ENCODE data around the gene CNTNAP2. TPM values are rescaled to one million over a fixed set of nuclear protein-coding genes. Genes with fewer than 3 reads are reported as not detected.

The CNTNAP2 gene
- total RNA-seq, 1 donor from 2014 or later: 2.0 TPM

DNA sequence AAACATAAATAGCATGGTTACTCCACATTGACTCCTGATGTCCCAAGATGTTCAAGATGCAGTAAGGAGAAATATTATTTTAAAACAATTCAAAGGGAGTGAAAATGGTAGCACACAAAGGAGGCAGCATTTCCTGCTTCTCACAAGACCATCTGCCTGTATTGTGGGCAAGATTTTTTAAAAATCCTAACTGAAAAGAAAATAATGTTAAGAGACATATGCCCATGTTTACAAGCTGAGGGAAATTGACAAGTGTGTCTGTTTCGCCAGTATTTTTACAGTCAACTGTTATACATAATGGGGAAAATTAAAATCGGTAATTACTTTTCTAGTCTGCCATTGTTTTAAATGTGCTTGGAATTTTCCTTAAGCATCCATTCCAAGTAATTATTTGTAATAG is 1827.7 kb downstream of the CNTNAP2 start:
- ATAC-seq (no peak), DNase-seq (ENCODE audit: low spot score) (no peak)

DNA sequence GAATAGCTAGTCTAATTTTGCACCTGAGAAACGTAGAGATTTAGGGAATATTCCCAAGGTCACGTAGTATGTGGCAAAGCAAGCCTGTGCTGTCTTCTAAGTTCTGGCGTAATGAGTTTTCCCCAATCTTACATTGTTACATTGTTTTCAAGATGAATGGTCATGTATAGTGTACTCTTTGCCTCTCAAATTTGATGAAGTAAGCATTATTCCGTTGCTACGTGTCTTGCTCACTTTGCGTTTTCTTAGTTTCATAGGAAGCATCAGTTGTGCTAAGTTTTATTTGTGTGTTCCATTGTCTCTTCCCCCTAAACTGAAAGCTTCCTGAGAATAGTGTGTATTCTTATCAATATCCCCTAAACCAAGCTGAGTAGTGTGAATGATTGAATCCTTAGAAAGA is 1836.3 kb downstream of the CNTNAP2 start:
- ATAC-seq (no peak), DNase-seq (ENCODE audit: low spot score) (no peak)

DNA sequence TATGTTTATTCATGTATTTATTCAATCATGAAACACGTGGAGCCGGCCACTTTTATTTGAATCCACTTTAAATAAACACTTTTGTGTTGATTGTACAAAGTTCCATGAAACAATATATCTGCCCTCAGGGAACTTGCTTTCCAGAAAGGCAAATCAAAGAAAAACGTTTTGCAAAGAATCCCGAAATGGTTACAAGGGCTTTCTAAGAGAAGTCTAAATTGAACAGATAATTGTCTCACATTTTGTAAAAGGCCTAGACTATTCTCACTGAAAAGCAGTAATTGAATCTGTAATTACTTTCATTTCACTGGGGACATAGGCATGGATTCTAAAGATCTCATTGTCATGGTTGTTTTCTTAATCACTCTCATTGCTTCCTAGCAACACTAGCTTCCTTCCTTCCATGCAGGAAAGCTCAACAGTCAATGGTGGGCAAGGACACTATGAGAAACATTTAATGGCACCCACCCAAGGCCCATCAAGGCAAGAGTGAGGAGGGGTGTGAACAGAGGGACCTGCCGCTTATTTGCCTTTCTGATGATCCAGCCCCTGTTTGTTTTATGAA is 1851.5 kb downstream of the CNTNAP2 start:
- DNase-seq (ENCODE audit: low spot score) (no peak), ATAC-seq (no peak)

DNA sequence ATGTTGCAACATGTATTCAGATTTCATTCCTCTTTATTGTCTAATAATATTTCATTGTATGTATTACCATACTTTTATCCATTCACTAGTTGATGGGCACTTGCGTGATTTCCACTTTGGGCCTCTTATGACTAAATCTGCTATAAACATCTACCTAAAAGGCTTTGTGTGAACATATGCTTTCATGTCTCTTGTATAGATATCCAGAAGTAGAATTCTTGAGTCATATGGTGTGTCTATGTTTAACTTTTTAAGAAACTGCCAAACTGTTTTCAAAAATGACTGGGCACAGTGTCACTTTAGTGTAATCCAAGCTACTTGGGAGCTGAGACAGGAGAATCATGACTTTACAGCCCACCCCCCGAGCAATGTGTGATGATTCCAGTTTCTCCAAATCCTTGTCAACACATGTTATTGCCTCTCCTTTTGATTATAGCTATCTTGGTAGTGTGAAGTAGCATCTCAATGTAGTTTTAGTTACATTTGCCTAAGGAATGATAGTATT is 1855.1 kb downstream of the CNTNAP2 start:
- DNase-seq (ENCODE audit: low spot score): no peak

DNA sequence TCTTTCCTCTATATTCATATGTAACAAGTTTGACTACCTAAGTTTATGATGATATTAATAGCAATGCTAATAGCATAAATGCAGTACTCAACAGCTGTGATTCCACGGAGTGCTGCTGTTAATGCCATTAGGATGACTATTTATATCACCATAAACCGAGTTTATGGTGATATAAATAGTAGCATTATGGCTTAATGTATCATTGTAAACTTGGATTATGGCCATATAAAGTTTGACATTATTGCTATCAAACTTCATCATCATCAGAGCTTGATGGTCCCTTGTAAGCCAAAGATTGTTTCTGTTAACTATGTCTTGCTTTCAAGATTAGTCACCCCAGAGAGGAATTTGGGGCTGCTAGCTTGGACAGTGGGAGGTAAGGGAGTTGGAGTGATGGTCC is 1861.6 kb downstream of the CNTNAP2 start:
- no peak for DNase-seq (ENCODE audit: low spot score)
- ATAC-seq: no peak

More for the DNA sequence above, 1855.1 kb downstream of the CNTNAP2 start:
- ATAC-seq: no peak

DNA sequence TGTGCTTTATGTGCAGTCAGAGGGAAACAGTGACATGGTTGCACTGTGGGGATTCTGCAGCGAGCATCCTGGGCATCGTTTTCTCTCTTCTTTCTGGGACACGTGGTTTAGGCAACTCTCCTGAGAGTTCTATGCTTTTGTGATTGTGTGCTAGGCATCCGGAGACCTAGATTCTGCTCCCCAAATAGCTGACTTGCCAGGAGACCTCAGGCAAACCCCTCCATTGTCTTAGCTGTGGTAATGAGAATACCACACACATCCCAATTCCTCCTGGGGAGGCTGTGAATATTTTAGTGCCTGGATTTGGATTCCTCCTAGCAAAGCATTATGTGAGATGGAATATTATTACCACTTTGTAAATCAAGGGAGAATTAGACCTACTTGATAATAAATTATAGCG is 1862.0 kb downstream of the CNTNAP2 start:
- DNase-seq (ENCODE audit: low spot score) (no peak), ATAC-seq (no peak)

DNA sequence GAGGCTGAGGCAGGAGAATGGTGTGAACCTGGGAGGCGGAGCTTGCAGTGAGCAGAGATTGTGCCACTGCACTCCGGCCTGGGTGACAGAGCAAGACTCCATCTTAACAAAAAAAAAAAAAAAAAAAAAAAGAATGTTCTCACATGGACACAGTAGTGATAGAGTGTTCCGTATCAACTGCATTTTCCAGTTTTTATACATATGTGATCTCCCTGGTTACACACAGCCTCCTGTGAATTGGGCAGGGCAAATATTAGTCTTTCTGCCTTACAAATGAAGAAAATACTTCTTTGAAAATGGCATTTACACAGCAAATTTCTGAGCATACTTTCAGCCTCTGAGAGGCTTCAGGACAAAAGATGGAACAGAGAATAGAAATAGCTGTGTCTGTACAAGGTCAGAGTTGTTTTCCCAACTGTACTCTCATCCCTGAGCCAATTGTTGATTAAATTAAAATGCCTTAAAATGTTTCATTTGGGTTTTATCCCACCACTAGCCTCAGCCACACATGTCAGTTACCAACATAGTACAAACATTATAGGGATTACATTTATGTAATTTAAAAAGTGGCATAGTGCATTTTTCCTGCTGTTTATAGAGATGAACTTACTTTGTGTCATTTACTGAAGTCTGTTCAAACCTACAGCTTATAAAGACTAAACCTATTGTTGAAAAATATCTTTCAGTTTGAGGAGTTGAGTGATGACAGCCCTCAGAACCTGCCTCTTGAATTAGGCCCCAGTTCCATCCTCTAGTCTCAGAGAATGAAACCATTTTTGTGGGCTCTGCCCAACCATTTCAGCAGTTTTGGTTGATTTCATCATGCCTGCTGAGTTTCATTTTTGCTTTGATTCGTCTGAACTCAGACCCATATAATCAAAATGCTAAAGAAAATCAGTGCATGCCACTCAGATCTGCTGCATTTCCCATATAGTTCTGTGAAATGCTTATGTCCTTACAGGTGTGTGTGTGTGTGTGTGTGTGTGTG is 1864.5 kb downstream of the CNTNAP2 start:
- no peak for ATAC-seq
- DNase-seq (ENCODE audit: low spot score): no peak

DNA sequence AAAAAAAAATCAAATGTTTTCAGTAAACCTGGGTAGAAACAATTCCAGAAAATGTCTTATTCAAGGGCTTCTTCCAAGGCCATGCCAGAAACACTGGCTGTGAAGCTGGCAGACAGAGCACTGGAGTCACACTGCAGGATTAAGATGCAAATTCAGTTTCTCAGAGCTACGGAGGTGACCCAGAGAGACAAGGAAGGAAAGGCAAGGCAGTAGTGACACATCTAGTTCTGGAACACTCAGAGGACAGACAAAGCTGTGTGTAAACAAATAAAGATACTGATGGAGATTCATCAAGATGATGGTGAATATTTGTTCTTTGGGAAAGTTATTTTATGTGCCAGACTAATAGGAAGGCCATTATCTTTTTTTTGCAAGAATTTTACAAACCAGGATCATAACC is 1865.7 kb downstream of the CNTNAP2 start:
- no peak for ATAC-seq
- DNase-seq (ENCODE audit: low spot score): no peak

DNA sequence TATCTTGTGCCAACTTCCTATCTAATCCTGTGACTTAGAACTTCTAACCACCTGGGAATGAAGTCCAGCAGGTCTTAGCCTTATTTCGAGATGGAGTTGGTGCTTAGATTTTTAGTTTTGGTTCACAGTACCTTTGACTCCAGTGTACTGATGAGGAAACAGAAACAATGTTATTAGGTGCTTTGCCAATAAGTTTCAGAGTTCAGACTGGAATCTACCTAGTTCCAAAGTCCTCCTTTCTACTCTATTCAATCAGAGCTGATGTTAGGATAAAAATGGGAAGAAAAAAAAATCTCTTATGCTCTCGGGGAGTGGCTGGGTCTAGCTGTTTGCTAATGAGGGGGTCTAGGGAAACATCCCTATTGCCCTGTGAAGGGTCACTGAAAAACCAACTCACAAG is 1867.7 kb downstream of the CNTNAP2 start:
- DNase-seq (ENCODE audit: low spot score) (no peak), ATAC-seq (no peak)

DNA sequence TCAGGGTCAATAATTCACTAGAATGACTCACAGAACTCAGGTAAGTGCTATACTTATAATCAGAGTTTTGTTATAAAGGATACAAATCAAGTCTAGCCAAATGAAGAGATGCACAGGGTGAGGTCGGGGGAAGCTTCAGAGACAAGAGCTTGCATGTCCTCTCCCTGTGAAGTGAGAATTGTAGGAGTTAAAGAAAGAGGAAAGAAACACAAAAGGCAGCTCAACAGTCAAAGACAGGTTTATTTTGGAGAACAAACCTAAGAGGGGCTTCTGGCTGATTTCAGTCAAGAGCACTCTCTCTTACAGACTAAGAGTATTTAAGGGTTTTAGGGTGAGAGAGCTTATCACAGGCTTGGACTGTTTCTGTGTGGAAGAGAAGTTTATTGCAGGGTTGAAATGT is 1873.5 kb downstream of the CNTNAP2 start:
- ATAC-seq (no peak), DNase-seq (ENCODE audit: low spot score) (no peak)

DNA sequence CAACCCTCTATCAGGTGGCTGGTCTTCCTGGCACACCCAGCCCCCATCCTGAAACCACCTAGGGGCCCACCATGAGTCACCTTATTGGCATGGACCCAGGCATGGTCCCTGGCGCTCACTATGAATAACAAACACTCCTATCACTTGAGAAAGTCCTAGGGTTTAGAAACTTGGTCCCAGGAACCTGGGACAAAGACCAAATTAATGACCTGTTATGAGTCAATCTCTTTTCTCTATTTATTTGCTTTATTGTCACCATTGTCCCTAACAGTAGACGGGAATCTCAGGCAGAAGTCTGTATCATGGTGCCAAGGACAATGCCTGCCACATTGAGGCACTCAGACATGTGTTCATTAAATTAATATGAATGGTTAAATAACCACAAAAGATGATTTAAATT is 1874.3 kb downstream of the CNTNAP2 start:
- no peak for DNase-seq (ENCODE audit: low spot score)
- ATAC-seq: no peak

DNA sequence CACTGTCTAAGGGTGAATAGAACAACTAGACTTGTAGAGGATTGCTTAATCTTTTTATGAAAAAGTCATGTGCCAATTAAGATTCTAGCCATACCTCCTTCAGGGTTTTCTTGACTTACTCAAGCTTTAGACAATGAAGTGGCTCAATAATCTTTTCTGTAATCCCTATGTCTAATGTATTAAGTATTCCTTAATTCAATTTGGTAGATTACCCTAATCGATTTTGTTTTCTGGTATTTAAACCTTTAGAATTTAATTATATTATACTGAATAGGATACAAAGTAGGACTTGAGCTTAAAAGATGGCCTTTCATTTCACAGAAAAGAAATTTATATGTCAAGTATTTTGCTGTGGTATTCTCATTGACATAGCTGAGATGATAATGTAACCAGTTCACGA is 1876.1 kb downstream of the CNTNAP2 start:
- no peak for DNase-seq (ENCODE audit: low spot score)
- no peak for ATAC-seq

DNA sequence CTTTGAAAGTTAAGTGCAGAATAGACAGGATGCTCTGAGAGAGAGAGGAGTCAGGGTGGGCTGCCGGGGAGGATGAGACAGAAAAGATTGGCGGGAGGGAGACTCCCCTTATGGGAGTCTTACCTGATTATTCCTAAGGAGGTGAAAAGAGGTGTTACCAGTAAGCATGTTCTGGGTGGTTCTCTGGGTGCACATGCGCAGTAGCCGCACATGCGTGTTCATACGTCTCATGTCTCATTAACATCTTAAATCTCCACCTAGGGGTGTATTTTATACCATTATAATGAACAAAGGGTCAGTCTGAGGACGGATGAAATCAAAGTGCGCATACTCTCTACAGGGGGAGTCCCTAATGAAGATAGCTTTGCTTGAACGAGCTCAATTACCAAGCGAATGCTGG is 1881.0 kb downstream of the CNTNAP2 start:
- DNase-seq (ENCODE audit: low spot score) (no peak), ATAC-seq (no peak)

DNA sequence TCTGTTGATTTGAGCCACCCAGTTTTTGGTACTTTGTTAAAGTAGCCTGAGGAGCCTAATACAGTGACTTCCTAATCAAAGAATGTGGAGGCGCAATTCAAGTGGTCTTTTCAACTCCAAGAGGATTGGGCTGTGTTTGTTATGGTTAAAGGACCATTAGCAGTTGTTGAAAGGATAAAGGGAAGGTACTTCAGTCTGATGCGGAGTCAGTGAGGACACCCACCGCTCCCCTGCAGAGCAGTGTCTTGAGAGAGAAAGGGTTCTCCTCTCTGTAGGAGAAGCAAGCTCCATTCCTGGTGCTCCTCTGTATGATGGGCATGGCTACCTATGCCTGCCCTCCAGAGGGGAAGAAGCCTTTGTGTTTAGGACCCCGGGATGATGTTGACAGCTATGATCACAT is 1883.4 kb downstream of the CNTNAP2 start:
- DNase-seq (ENCODE audit: low spot score): no peak
- no peak for ATAC-seq

DNA sequence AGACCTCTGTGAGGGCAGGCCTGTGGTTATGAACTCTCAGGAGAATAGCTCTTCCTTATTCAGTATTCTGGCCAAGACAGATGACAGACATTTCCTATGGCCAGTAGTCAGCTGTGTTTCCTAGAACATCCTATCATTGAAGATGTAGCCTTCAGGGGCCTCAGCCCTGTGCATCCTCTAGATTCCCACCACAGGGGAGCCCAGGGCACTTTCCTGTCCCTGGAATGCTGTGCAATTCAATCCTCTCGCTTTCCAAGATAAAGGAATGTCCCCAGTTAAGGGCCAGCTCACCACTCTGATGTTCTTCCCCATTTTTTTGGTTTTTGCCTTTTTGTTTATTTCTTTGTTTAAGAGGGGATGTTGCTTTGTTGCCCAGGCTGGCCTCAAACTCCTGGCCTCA is 1895.2 kb downstream of the CNTNAP2 start:
- DNase-seq (ENCODE audit: low spot score): no peak
- ATAC-seq: no peak

DNA sequence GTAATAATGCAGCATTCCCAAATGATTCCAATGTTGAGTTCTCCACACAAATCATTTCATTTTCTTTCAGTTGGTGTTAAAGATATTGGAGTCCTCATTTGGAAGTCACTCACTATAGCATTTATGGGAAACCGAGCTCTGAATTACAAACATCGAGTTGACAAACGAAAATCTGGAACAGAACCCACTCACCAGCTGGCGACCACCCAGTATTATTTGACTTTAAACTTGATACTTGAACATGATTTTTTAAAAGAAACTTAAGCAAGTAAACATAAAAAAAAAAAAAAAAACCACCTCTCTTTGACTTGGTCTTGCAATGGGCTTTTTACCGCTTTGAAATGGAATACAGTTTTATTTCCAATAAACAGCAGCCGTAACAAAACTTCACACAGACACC is 1897.4 kb downstream of the CNTNAP2 start:
- DNase-seq (ENCODE audit: low spot score) (no peak), ATAC-seq (no peak)

DNA sequence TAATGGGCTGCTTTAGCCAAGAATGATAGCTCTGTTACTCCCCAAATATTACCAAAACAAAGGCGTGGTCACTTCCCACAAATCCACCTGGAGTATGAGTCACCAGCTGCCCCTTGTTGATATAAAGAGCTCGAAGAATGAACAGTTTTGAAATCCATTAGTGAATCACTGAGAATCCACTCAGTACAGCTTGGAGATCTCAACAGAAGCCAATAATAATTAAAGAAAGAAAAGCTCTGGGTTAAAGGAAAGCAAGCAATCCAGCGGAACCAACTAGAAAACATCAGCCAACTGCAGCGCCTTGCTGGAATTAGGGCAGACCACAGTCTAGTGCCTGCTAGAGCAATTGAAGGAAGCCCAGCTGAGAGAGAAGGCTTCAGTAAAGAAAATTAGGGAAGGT is 1897.9 kb downstream of the CNTNAP2 start:
- DNase-seq (ENCODE audit: low spot score) (no peak), ATAC-seq (no peak)

DNA sequence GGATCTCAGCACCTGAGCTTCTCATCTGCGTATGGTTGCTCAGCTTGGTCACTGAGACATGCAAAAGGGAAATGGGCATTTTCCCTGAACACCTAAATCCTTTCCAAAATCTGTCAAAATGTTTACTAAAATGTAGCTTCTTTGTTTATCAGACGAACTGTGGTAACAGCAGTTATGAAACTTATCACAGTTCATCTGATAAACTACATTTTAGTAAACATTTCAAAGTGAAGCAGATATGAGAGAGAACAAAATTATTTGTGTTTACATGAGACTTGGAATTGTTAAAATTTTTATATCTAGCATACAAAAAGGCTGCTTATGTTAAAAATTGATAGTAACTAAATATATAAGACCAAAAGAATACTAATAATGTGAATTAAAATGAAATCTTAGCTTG is 1900.5 kb downstream of the CNTNAP2 start:
- ATAC-seq (no peak), DNase-seq (ENCODE audit: low spot score) (no peak)

DNA sequence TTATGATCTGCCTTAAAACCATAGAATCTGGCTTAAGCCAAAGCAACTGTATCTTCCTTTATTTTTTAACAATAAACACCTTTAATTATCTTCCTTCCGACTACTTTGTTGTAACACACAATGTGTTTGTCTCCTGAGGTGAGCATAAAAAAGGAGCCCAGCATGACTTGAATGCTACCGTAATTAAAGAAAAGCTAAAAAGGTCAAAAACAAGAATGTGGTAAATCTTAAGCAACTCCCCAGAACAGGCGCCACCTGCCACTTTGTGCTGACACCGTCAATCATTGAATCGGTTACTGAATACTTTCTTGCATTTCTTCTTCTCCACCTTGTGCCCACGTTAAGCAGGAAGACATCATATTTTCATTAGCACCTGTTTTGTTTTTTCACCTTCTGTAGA is 1904.1 kb downstream of the CNTNAP2 start:
- no peak for DNase-seq (ENCODE audit: low spot score)
- no peak for ATAC-seq

DNA sequence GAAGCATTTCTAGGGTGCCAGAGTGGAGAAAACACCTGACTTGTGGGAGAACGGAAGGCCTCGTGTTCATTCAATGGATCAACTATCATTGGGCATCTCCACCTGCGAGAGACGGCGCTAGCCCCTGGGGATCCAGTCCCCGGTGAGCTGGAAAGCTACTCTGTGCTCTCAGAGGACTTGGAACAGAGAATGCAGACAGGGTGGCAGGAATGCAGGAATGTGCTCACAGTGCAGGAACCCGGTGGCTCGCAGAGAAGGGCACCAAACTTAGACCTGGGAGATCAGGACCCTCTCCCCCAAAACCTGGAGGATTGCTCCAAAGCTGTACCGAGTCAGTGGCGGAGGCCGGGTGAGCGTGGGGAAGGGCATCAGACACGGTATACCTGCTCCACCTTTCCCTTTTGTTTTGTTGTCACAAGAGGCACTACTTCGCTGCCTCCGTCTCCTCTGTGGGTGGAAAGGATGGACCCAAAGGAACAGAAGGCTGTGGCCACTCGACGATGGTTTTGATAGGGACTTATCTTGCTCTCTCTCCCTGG is 1905.0 kb downstream of the CNTNAP2 start:
- no peak for ATAC-seq
- DNase-seq (ENCODE audit: low spot score): no peak

DNA sequence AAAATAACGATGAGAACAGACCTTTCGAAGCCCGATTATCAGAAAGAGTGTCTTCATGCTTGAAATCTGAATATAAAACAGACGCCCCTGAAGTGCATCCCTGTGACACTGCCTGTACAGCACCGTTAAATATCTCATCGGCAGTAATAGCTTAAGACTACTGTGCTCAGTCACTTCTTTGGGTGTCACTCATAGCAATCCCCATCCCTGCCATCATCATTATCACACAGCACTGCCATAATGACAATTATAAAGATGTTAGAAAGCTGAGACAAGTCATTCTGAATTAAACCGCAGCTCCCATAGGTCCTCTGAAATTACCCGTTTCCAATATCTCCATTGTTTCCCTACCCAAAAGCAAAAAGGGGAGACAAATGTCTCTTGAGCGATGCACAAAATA is 1906.2 kb downstream of the CNTNAP2 start:
- DNase-seq (ENCODE audit: low spot score) (no peak), ATAC-seq (no peak)

DNA sequence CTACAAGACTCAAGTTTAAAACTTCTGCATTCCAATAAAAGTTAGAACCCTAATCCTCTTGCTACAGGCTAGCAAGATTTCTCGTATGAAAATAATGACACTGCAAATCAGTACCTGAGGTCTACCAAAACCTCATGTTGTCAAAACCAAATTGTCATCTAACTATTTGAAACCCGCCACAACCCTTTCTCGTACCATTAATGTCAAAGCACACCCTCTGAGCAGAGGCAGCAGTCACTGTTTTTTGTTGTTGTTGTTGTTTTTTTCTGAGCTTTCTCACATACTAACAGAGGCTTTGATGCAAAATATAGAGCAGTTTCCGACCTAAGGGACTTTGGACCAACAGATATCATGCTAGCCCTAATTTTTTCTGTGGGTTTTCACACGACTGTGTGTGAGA is 1910.1 kb downstream of the CNTNAP2 start:
- DNase-seq (ENCODE audit: low spot score) (no peak), ATAC-seq (no peak)

Measured in left lobe of liver (tissue), 2 donors.